LNCAP (cell line): ENCODE results near the gene HSH2D.

ENCODE experiments used
- CTCF ChIP-seq: fragments of 450-650 bp; IDR thresholded peaks from 2 replicates; pipeline ENCODE4 v1.5.1; 2017; ENCODE audit warnings: mild to moderate bottlenecking

The HSH2D gene

DNA sequence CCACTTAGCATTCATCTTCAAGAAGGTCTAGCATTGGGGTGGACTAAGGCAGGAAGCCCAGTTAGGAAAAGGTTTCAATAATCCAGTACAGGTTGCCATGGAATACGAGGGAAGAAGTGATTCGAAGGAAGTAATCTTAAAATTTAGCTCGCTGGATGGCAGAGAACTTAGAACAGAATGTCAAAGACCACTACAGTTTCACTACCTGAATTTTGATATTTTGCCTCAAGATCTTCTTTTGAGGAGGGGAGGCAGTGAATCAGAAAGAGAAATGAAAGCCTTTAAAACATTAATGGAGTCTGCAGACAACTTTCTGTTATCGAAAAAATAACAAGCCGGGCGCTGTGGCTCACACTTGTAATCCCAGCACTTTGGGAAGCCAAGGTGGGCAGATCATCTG, 38.8 kb upstream of the HSH2D start:
- TF ChIP-seq CTCF: no peak

DNA sequence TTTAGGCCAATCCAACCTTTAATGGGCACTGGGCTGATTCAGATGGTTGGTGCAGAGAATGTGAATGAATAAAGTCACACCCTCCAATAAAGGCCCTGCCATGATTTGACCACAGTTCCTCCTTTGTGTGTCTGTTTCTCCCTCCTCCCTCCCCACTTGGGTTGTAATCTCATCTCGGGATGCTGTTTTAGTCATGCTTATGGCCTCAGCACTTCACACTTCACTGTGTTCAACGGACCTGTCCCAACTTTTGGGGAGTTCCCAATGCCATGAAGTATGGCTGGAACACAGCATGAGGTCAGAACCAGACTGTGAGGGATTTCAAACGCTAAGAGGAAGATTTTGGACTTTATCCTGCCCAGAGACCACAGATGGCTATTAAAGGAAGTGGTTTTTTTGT, 37.4 kb upstream of the HSH2D start:
- TF ChIP-seq CTCF: no peak

- peak; percentile 90 for TF ChIP-seq CTCF
Measured at GRCh38 chr19:16111160-16111908, 32.2 kb upstream of the HSH2D start, which contains the start of gene RAB8A. Gene RAB8A, plus strand, starts transcription at chr19:16111889. Its CDS starts 13 bp downstream, at chr19:16111902.

- TF ChIP-seq CTCF: no peak
Measured at GRCh38 chr19:16111909-16112752, 31.4 kb upstream of the HSH2D start.

- TF ChIP-seq CTCF: no peak
Measured at GRCh38 chr19:16112778-16113177, 30.7 kb upstream of the HSH2D start.

DNA sequence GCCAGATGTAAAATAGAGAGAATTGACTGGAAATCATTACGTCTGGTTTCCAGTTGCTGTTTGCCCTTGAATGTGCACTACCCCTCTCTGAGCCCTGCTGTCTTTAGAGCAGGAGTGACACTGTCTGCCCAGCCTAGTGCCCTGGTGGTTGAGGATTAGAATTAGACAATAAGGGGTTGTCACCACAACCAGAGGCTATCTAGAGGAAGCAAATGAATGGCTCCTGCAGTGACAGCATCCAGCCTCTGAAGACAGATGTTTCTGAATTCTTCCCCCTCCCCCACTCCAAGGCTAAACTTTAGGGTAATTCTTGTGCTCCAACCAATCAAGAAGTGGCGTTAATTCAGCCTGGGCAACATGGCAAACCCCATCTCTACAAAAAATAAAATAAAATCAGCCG, 29.8 kb upstream of the HSH2D start:
- TF ChIP-seq CTCF: no peak

DNA sequence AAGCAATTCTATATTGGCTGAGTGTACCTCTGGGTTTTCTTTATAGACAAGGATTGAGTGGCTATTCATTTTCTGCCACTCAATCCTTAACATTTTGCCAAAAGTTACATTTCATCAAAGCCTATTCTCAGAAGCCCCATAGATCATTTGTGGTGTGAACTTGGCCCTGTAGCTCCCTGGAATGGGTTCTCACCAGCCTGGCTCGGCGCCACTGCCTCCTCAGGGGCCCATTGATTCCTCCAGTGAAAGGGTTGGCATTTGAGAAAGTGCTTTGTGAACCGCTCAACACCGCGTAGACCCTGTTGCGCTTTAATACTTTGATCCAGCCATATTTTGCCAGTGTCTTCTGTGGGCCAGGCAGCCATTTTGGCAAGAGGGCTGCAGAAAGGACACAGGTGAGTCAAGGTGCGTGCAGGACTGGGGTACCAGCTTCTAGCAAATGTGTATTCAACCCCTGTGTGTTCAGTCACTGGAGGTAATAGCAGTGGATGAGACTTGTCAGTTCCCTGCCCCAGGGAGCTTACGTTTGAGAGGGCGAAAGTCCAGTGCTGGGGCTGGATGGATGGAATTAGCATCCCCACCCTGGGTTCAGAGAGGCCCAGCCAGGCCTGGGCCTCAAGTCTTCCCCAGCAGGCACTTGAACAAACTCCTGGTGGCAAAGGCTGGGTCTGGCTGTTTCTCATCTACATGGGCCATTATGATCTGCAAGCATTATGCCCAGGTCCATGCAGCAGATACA, 28.0 kb upstream of the HSH2D start:
- TF ChIP-seq CTCF: no peak
